ENCODE measurements around the gene USP9X. TPM values are rescaled to one million over a fixed set of nuclear protein-coding genes. Genes with fewer than 3 reads are reported as not detected.
"Not testable (repeated sequence)": the region's sequence is repeated elsewhere in the genome, so short reads cannot be mapped to it uniquely, and the experiment has no call there.

The USP9X gene
- total RNA-seq, 2 donors from 2014 or later, result 48.3 to 66.5 TPM

DNA sequence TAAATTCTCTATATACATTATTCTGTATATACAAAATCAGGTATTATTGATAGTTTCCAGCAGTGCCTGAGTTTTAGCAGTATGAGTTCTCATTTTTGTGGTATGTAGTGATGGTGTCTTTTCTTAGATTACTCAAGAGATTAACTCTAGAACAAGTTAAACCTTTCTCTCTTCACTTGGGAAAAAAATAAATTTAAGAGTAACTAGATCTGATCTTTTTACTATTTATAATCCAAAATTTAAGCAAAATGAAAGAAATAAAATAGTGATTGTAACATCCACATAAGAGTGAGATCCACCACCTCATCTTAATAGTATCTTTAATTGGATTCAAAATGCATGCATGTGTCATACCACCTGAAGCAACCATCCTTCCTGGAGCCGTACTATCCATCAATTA is 124.6 kb downstream of the USP9X start:
- H3K36me3 Mint-ChIP-seq, result peaks cover 19% of the 10 kb centered on the region

DNA sequence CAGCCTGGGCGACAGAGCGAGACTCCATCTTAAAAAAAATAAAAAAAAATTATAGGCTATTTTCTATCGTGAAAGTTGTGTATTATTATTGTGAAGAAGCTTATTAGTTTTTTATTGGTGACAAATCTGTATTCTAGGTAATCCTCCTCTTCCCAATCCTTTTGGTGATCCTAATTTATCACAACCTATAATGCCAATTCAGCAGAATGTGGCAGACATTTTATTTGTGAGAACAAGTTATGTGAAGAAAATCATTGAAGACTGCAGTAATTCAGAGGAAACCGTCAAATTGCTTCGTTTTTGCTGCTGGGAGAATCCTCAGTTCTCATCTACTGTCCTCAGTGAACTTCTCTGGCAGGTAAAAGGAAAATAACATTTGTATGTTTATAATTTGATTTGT is 139.4 kb downstream of the USP9X start:
- H3K4me1 Mint-ChIP-seq (ENCODE audit: low read depth in 2 of 2), result peaks cover 5 to 9% of the 10 kb centered on the region in 2 donors
- no peak overlapping the region for H3K27ac Mint-ChIP-seq
- no peaks in the 10 kb centered on the region for H3K9me3 Mint-ChIP-seq
- H3K36me3 Mint-ChIP-seq, result peaks cover 14% of the 10 kb centered on the region
- DNase-seq (ENCODE audit: low spot score), result no peak
- no peak overlapping the region for H3K4me3 Mint-ChIP-seq
- no peaks in the 10 kb centered on the region for H3K27me3 Mint-ChIP-seq
- ATAC-seq, result no peak

More for the DNA sequence above, 124.6 kb downstream of the USP9X start:
- peaks cover 8% of the 10 kb centered on the region for H3K9me3 Mint-ChIP-seq
- no peak for ATAC-seq
- H3K4me3 Mint-ChIP-seq, result no peak overlapping the region
- peaks cover 0 to 2% of the 10 kb centered on the region in 2 donors for H3K4me1 Mint-ChIP-seq (ENCODE audit: low read depth in 2 of 2)
- H3K27me3 Mint-ChIP-seq, result no peaks in the 10 kb centered on the region
- no peak for DNase-seq (ENCODE audit: low spot score)
- no peak overlapping the region for H3K27ac Mint-ChIP-seq

DNA sequence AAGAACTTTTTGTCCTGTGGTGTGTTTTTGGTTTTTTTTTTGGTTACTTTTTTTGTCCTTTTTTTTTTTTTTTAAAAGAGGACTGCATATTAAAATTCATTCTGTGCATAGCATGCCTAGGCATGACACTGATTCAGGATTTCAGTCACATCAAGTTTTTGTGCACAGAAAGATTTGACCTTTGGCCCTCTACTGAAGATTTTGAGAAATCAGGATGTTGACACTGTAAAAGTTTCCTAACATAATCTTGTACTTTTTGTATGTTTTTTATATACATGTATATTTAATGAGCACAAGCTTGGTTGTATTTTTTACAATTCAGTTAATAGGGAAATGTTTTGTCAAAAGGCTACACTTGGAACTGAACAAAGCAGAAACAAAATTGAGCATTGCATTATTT is 148.7 kb downstream of the USP9X start:
- Mint-ChIP-seq H3K27ac (no peak overlapping the region), H3K9me3 (no peaks in the 10 kb centered on the region), H3K4me3 (no peak overlapping the region), H3K4me1 (ENCODE audit: low read depth in 2 of 2) (peaks cover 3 to 4% of the 10 kb centered on the region in 2 donors), H3K27me3 (no peaks in the 10 kb centered on the region), H3K36me3 (peaks cover 12% of the 10 kb centered on the region)
- ATAC-seq (no peak), DNase-seq (ENCODE audit: low spot score) (no peak)

DNA sequence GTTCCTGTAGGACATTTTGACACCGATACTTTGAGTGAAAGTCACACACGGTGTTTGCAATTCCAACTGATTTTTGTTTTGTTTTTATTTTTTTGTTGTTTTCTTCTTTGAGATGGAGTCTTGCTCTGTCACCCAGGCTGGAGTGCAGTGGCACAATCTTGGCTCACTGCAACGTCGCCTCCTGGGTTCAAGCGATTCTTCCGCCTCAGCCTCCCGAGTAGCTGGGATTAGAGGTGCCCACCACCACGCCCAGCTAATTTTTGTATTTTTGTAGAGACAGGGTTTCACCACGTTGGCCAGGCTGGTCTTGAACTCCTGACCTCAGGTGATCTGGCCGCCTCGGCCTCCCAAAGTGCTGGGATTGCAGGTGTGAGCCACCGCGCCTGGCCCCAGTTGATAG is 149.2 kb downstream of the USP9X start:
- H3K4me3 Mint-ChIP-seq; DNase-seq (ENCODE audit: low spot score); H3K4me1 Mint-ChIP-seq (ENCODE audit: low read depth in 2 of 2); H3K36me3 Mint-ChIP-seq; H3K27me3 Mint-ChIP-seq; H3K9me3 Mint-ChIP-seq; ATAC-seq; H3K27ac Mint-ChIP-seq: not testable (repeated sequence)

DNA sequence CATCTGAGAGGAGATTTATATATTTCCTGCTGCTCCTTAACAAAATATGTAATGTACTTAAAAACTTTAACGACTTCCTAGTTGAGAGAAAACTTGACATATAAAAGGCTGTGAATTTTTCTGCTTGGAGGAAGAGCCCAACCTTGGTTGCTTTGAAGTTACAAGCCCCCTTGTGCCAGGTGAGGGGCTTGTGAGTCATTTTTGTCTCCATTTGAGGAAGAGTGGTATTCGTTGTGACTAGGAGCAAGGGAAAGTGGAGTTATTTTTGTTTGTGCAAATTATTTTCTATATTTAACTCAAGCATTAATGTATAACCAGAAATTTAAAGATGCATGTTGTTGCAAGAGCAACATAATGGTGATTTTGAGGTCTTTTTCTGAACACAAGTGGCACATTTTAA is 149.7 kb downstream of the USP9X start:
- no peaks in the 10 kb centered on the region for H3K9me3 Mint-ChIP-seq
- ATAC-seq, result no peak
- H3K27me3 Mint-ChIP-seq, result no peaks in the 10 kb centered on the region
- no peak for DNase-seq (ENCODE audit: low spot score)
- peaks cover 6% of the 10 kb centered on the region for H3K36me3 Mint-ChIP-seq
- no peak overlapping the region for H3K4me3 Mint-ChIP-seq
- H3K4me1 Mint-ChIP-seq (ENCODE audit: low read depth in 2 of 2), result peaks cover 3 to 4% of the 10 kb centered on the region in 2 donors
- H3K27ac Mint-ChIP-seq, result no peak overlapping the region

DNA sequence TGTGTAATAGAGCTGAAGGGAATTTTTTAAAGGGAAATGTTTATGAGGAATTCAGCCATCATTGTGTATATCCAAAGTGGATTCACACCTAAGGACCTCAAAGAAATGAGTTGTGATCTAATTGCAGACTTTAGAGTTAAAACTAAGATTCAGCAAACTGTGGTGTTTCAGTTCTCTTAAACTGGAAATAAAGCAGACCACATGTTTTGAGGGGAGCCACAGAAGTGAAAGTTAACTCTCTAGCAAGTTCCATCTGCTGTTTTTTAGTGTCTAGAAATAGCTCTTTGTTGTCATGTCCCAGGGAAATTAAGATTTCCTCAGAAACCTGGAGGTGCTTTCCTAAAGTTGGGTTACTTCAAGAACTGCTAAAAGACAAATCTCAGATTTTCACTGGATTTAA is 151.4 kb downstream of the USP9X start:
- ATAC-seq (no peak), DNase-seq (ENCODE audit: low spot score) (no peak)
- no peaks in the 10 kb centered on the region for H3K27me3 Mint-ChIP-seq
- peaks cover 6% of the 10 kb centered on the region for H3K36me3 Mint-ChIP-seq
- peaks cover 3 to 4% of the 10 kb centered on the region in 2 donors for H3K4me1 Mint-ChIP-seq (ENCODE audit: low read depth in 2 of 2)
- no peak overlapping the region for H3K4me3 Mint-ChIP-seq
- no peaks in the 10 kb centered on the region for H3K9me3 Mint-ChIP-seq
- no peak overlapping the region for H3K27ac Mint-ChIP-seq

DNA sequence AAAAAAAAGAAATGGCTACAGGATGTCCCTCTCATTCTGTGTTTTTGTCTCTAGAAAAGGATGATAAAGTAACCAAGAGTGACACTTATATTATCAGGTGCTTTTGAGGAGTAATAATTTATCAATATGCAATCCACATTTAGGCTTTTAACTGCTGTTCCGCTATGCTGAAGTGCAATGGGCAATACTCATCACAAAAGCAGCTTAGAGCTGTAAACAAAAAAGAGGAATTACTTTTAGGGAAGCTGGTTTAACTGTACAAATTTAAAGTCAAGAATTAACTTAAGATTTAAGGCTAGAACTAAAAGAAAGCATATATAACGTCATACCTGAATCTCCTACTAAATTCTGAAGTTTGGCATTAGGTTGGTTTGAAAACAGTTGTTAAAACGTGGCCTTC is 155.3 kb downstream of the USP9X start:
- H3K4me3 Mint-ChIP-seq, result no peak overlapping the region
- H3K4me1 Mint-ChIP-seq (ENCODE audit: low read depth in 2 of 2), result peaks cover 3 to 4% of the 10 kb centered on the region in 2 donors
- H3K27ac Mint-ChIP-seq, result no peak overlapping the region
- H3K36me3 Mint-ChIP-seq, result no peaks in the 10 kb centered on the region
- no peaks in the 10 kb centered on the region for H3K27me3 Mint-ChIP-seq
- H3K9me3 Mint-ChIP-seq, result no peaks in the 10 kb centered on the region
- no peak for ATAC-seq
- DNase-seq (ENCODE audit: low spot score), result no peak

DNA sequence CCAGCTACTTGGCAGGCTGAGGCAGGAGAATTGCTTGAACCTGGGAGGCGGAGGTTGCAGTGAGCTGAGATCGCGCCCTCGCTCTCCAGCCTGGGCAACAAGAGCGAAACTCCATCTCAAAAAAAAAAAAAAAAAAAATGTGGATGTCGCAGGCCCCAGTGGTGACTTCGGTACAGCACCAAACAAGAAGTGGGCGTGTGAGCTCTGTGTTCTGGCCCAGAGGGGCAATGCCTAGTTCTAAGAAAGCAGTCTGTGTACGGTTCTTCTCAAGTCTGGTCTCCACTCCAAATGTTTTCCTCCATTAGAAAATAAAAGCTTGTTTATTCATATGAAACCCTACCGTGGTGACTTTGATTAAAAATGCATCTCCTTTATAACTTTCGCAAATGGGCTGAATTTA is 156.7 kb downstream of the USP9X start:
- Mint-ChIP-seq H3K27ac (no peak overlapping the region), H3K36me3 (no peaks in the 10 kb centered on the region), H3K4me1 (ENCODE audit: low read depth in 2 of 2) (peaks cover 3 to 4% of the 10 kb centered on the region in 2 donors), H3K9me3 (no peaks in the 10 kb centered on the region), H3K4me3 (no peak overlapping the region), H3K27me3 (no peaks in the 10 kb centered on the region)
- ATAC-seq (no peak), DNase-seq (ENCODE audit: low spot score) (no peak)

DNA sequence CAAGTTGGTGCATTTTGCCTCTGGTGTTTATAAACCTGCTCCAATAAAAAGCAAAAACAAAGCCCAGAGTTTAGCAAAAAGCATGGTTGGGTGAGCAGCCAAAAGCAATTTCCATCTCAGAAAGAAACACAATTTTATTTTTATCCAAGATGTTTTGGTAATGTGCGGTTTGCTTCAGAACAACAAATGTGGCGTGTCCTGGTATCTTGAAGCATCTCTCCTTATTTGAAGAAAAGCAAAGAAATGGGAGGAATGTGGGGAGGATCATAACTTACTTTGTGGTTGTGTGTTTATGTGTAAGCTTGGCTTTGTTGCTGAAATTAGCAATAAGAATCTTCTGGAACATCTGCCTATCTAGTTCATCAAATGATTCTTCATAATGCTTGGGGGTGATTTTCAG is 160.4 kb downstream of the USP9X start:
- no peaks in the 10 kb centered on the region for H3K27me3 Mint-ChIP-seq

DNA sequence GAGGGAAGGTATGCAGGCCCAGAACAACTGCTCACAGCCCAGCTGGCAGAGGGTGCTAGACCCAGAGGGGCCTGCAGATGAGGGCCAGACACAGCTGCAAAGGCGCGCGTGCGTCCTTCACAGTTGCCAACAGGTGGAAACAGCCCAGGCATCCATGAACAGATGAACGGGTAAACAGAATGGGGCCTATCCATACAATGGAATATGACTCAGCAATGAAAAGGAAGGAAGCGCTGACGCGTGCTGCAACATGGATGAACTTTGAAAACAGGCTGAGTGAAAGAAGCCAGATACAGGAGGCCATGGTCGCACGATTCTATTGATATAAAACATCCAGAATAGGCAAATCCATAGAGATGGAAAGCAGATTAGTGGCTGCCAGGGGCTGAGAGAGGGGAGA is 165.6 kb downstream of the USP9X start:
- Mint-ChIP-seq H3K4me1 (ENCODE audit: low read depth in 2 of 2) (peaks cover 0 to 7% of the 10 kb centered on the region in 2 donors), H3K9me3 (no peaks in the 10 kb centered on the region), H3K36me3 (no peaks in the 10 kb centered on the region), H3K27ac (no peak overlapping the region), H3K4me3 (no peak overlapping the region), H3K27me3 (peaks cover 0 to 9% of the 10 kb centered on the region in 2 donors)
- ATAC-seq (no peak), DNase-seq (ENCODE audit: low spot score) (no peak)

More for the DNA sequence above, 160.4 kb downstream of the USP9X start:
- Mint-ChIP-seq H3K9me3 (no peaks in the 10 kb centered on the region), H3K27ac (no peak overlapping the region), H3K4me1 (ENCODE audit: low read depth in 2 of 2) (no peaks in the 10 kb centered on the region), H3K36me3 (no peaks in the 10 kb centered on the region), H3K4me3 (no peak overlapping the region)
- DNase-seq (ENCODE audit: low spot score) (no peak), ATAC-seq (no peak)

DNA sequence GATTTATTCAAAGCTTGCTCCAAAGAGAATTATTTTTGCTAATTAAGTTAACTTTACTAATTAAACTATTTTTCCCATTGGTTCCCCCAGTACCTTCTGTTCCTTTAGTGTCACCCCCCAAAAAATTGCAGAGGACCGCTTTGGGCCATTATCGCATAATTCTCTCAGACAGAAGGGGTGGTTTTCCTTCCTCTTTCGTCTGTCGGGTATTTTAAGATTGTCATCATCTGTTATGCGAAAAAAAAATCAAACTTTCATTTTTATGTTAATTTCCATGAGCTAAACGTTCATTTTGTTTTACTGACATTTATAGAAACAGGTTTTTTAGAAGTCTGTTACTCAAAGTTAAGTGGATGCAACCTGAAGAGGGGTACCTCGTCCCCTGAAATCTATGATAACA is 172.6 kb downstream of the USP9X start:
- DNase-seq (ENCODE audit: low spot score) (no peak), ATAC-seq (no peak)
- no peak overlapping the region for H3K27ac Mint-ChIP-seq
- peaks cover 0 to 5% of the 10 kb centered on the region in 2 donors for H3K4me1 Mint-ChIP-seq (ENCODE audit: low read depth in 2 of 2)
- no peaks in the 10 kb centered on the region for H3K9me3 Mint-ChIP-seq
- peaks cover 0 to 4% of the 10 kb centered on the region in 2 donors for H3K27me3 Mint-ChIP-seq
- H3K36me3 Mint-ChIP-seq, result no peaks in the 10 kb centered on the region
- H3K4me3 Mint-ChIP-seq, result no peak overlapping the region

DNA sequence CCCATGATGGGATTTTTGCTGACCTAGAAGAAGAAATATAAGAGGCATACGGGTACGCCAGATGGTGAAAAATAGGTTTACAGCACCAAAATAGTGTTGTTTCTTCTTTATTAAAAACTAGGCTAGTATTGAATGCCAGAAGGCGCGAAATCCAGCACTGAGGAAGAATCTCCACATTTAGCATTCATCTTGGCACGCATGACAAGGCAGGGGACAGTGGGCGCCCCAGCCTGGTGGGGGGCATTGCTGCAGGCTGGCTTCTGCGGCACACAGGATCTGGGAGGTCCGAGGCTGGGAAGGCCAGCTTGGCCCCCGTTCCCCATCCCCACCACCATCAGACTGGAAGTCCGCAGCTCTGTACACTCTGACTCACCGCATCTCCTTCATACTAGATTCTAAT is 173.0 kb downstream of the USP9X start:
- no peaks in the 10 kb centered on the region for H3K9me3 Mint-ChIP-seq
- no peak for ATAC-seq
- H3K4me1 Mint-ChIP-seq (ENCODE audit: low read depth in 2 of 2), result peaks cover 0 to 4% of the 10 kb centered on the region in 2 donors
- DNase-seq (ENCODE audit: low spot score), result no peak
- no peak overlapping the region for H3K27ac Mint-ChIP-seq
- no peak overlapping the region for H3K4me3 Mint-ChIP-seq
- peaks cover 0 to 3% of the 10 kb centered on the region in 2 donors for H3K27me3 Mint-ChIP-seq
- H3K36me3 Mint-ChIP-seq, result no peaks in the 10 kb centered on the region

DNA sequence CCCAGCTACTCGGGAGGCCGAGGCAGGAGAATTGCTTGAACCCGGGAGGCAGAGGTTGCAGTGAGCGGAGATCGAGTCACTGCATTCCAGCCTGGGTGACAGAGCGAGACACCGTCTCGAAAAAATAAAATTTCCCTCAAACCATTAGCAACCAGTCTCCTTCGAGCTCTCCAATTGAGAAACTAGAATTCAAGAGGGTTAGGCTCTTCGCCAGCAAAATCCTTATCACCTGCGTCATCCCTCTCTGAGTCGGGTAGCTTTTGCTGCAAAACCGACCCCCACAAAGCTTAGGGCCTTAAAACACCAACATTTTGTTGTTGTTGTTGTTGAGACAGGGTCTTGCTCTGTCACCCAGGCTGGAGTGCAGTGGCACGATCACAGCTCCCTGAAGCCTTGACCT is 173.6 kb downstream of the USP9X start:
- Mint-ChIP-seq H3K27me3 (no peaks in the 10 kb centered on the region), H3K4me1 (ENCODE audit: low read depth in 2 of 2) (no peaks in the 10 kb centered on the region), H3K27ac (no peak overlapping the region), H3K36me3 (no peaks in the 10 kb centered on the region), H3K4me3 (no peak overlapping the region), H3K9me3 (no peaks in the 10 kb centered on the region)
- no peak for ATAC-seq
- no peak for DNase-seq (ENCODE audit: low spot score)

DNA sequence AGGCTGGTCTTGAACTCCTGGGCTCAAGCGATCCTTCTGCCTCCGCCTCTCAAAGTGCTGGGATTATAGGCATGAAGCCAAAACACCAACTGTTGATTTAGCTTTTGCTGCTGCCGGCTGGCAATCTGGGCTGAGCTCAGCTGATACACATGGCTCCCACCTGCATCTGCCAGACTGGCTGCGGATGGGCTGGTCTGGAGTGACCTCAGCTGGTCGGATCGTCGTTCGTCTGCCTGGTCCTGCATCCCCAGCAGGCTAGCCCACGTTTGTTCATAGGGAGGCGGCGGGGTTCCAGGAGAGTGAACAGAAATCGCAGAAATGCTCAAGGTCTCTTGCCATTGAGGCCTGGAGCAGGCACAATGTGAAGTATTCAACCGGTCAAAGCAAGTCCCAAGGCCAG is 174.3 kb downstream of the USP9X start:
- Mint-ChIP-seq H3K4me3 (no peak overlapping the region), H3K27ac (no peak overlapping the region), H3K9me3 (no peaks in the 10 kb centered on the region), H3K36me3 (no peaks in the 10 kb centered on the region), H3K4me1 (ENCODE audit: low read depth in 2 of 2) (no peaks in the 10 kb centered on the region), H3K27me3 (no peaks in the 10 kb centered on the region)
- no peak for ATAC-seq
- no peak for DNase-seq (ENCODE audit: low spot score)

DNA sequence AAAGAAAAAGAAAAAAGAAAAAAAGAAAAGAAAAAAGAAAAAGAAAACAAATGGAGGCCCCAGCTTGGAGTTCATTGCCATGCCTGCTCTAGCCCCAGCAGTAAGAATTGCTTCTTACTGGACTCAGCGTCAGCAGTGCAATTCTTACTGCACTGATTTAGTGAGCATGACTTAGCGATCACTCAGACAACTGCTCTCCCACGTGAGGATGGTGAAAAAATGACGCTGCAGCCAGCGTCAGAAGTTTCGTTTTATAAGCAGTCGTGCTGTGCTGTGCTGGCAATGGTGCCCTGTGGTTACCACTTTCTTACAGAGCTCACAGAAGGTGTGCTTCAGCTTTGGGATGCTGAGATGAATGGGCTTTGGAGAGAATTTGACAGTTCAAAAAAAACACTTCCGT is 180.4 kb downstream of the USP9X start:
- Mint-ChIP-seq H3K9me3 (no peaks in the 10 kb centered on the region), H3K27ac (no peak overlapping the region), H3K4me3 (peak overlapping the region; percentile 15), H3K4me1 (ENCODE audit: low read depth in 2 of 2) (no peaks in the 10 kb centered on the region), H3K36me3 (no peaks in the 10 kb centered on the region), H3K27me3 (peaks cover 0 to 2% of the 10 kb centered on the region in 2 donors)
- DNase-seq (ENCODE audit: low spot score) (no peak), ATAC-seq (peak; percentile 83 to 97)

Data from natural killer cell treated with Interleukin-12 subunit alpha and Interleukin-12 subunit beta and Interleukin-15 and Interleukin-18, amount 100 ng/mL, for 72 hours (primary cell).